ENCODE results near the gene MON1B. TPM values are rescaled to one million over a fixed set of nuclear protein-coding genes. Genes with fewer than 3 reads are reported as not detected.

MON1B gene
- total RNA-seq, 1 experiment from 2014 or later = 48.0 TPM

- no peak overlapping the region for H3K4me3 Mint-ChIP-seq
- Histone ChIP-seq H3K23ac (ENCODE audit: insufficient read length, low read depth, low read length) (no peak overlapping the region), H3K27me3 (ENCODE audit: insufficient read depth, low read length) (no peaks in the 10 kb centered on the region), H3K27ac (ENCODE audit: insufficient read length, low read depth, low read length) (no peak overlapping the region), H2BK20ac (ENCODE audit: low read depth, low read length, poor library complexity, severe bottlenecking) (no peak overlapping the region), H4K20me1 (ENCODE audit: control insufficient read depth, insufficient read depth, insufficient read length) (no peaks in the 10 kb centered on the region), H3K4me2 (ENCODE audit: insufficient read depth, insufficient read length, low read length) (no peak overlapping the region), H3K9ac (ENCODE audit: extremely low read depth, insufficient read length, low read length) (no peak overlapping the region), H2BK15ac (ENCODE audit: low read depth, low read length) (no peak overlapping the region), H3K4ac (ENCODE audit: low read depth, low read length) (no peak overlapping the region), H3T11ph (ENCODE audit: low read length) (no peak overlapping the region), H3K79me2 (ENCODE audit: insufficient read depth, low read length) (no peaks in the 10 kb centered on the region), H2AK5ac (ENCODE audit: insufficient read length, low read length) (no peak overlapping the region), H3K79me1 (ENCODE audit: insufficient read depth, low read depth, low read length, poor library complexity, severe bottlenecking) (no peaks in the 10 kb centered on the region), H4K91ac (ENCODE audit: insufficient read length, low read depth, low read length) (no peak overlapping the region), H4K8ac (replicated peaks; ENCODE audit: insufficient read length, low read depth, low read length) (no peak overlapping the region), H2BK12ac (ENCODE audit: insufficient read length, low read depth, low read length) (no peak overlapping the region), H4K5ac (ENCODE audit: insufficient read length, low read depth, low read length) (no peak overlapping the region), H2AFZ (ENCODE audit: low read length) (no peak overlapping the region), H3K4me1 (ENCODE audit: insufficient read depth, low read length) (no peaks in the 10 kb centered on the region), H3K9me3 (ENCODE audit: control insufficient read depth, low read depth, low read length) (no peaks in the 10 kb centered on the region), H3K23me2 (ENCODE audit: insufficient read length, low read depth, low read length, poor library complexity, severe bottlenecking) (no peaks in the 10 kb centered on the region), H3K56ac (ENCODE audit: insufficient read length, low read depth, low read length) (no peak overlapping the region), H2BK120ac (ENCODE audit: low read depth, low read length, poor library complexity, severe bottlenecking) (no peak overlapping the region), H2BK5ac (ENCODE audit: insufficient read length, low read length) (no peak overlapping the region), H3K18ac (ENCODE audit: insufficient read length, low read depth, low read length) (no peak overlapping the region), H3K14ac (ENCODE audit: insufficient read depth, low read length) (no peak overlapping the region)
- H3K9me3 Mint-ChIP-seq = no peaks in the 10 kb centered on the region
- no peak overlapping the region for H3K27ac Mint-ChIP-seq
- no peak for DNase-seq
- no CpG with 5 or more reads among the region's 2 CpGs for WGBS (ENCODE audit: extremely low coverage, insufficient read length, low lambda C conversion rate)
- H3K4me1 Mint-ChIP-seq = no peaks in the 10 kb centered on the region
- no peaks in the 10 kb centered on the region for H3K36me3 Mint-ChIP-seq (ENCODE audit: insufficient read depth in 1 of 3, low read depth in 3 of 3)
- TF ChIP-seq CTCF (conservative IDR thresholded peaks at IDR 0.05) = no peak
- peaks cover 3% of the 10 kb centered on the region; the same call in 1 of the 2 replicates for H3K27me3 Mint-ChIP-seq (ENCODE audit: low read depth)
Measured at GRCh38 chr16:77166726-77167125, 24.3 kb upstream of the MON1B start.

Data from H9 (cell line).